NCI-H526 treated with DMSO at 0.1 percent for 48 hours (cell line): ENCODE measurements around the gene FOXO3.

ENCODE experiments used
- DNase-seq: peaks from one replicate; lab custom pipeline; 2025; lab: John Stamatoyannopoulos, UW

The FOXO3 gene

DNA sequence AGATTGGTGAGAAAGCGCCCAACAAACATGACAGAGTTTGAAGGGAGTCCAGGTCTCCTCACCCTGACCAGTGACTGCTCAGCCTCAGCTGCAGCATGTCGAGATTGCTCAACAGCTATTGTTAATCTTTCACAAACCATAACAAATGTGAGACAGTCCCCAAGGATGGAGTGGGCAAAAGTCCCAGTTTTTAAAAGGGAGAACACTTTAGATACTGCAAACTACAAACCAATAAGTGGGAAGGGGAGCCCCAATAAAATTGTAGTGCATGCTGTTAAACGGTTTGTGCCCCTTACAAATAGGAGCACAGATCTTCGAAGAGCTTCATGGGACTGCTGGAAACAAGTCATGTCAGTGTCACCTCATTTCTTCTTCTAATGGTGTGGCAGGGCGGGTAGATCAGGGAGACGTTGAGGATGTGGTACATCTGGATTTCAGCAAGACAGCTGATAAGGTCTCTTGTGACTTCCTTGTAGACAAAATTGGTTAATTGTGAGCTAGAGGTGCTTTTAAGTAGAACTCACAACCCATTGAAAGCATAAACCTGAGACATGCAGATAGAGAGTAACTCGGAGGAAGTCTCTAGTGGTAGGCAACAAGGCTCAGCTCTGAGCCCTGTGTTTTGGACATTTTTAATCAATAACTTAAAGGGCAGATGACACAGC is 153.5 kb downstream of the FOXO3 start:
- no peak for DNase-seq

DNA sequence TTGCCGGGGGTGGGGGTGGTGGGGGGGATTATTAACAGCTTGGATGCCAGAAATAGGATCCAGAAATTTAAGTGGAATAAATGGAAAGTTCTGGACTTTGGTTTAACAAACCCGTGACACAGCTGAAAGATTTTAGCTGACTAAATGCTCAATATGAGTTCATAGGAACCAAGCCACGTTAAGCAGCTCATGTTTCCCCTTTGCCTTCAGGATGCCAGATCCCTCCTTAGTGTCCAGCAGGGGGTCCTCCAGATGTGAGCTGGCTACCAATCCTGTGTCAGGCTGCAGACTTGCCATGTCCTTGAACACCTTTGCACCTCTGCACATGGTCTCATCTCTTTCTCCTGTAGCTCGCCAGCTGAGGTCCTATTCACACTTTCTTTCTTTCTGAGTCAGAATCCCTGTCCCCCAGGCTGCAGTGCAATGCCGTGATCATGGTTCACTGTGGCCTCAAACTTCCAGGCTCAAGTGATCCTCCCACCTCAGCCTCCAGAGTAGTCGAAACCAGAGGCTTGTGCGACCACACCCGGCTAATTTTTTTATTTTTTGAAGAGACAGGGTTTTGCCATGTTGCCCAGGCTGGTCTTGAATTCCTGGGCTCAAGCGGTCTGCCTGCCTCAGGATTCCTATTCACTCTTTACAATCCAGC is 154.2 kb downstream of the FOXO3 start:
- DNase-seq, result no peak

DNA sequence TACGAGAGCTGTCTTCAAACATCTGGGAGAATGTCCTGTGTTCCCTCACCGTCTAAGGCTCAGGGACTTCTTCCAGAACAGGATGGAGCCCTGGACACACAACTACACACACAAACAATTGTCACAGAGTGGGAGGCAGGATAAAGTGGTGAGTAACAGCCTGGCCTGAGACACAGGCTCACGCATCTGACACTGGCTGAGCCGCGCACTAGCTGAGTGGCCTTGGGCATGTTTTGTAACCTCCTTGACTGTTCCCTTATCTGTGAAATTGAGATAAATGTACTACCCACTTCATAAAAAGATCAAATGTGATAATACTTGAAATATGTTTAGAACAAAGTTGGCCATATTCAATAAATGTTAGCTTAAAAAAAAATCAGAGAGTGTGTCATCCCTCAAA is 155.1 kb downstream of the FOXO3 start:
- no peak for DNase-seq

DNA sequence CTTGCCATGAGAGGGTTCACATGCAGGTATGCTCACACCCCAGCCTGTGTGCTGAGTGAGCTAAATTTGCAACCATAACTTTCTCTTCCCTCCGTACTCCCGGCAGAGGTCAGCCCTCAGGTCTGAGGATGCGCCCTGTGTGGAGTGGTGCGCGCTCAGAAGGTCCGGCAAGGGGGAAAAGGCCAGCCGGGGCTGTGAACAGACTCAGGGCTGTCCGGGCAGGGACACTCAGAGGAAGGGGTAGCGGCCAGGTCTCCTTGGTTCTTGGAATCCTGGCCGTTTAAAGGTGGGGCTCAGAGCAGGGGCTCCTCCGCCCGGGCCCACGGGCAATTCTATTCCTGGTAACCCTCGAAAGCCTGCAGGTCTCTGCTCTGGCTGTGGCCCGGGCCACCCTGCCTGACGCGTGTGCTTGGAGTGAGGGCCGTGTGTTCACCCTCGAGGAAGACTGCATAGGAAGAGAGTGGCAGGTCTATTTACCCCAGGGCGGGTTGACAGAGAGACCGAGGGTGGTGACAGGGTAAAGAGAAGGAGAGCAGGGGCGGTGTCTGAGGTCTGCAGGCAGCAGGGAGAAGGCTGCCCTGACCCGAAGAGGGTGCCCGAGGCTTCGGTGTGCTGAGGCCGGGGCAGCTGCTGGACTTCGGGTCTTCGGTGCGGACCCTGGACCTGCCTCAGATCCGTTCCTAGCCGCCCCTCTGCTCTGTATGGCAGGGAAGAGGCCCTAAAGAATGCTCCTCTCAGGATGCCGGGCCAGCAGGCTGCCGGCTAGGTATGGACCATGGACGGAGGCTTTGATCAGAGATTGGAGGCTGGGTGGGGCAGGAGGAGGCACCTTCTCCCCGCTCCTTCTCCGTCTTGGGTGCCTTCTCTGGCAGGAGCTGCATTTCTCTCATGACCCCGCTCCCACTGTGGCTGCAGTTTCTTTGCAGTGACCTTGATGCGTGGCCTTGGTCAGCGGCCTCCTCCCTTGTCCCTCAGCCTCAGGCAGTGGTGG is 156.4 kb downstream of the FOXO3 start:
- DNase-seq, result no peak

DNA sequence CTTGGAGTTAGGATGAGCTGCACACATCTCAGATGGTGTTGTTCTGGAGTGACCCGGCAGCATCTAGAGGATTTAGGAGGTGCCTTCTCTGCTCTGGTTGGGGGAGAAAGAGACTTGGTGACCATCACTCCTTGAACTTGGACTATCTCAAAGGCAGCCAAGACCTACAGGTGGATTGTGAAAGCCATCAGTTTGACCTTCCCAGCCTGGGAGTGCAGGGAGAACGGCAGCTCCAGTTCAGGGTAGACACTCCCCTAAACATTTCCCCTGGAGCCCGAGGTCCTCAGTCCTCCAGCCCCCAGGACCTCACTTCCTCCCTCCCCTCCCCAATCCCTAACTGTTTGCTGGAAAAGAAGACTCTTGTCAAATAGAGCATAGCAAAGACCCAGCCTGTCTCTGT is 158.8 kb downstream of the FOXO3 start:
- DNase-seq, result no peak

DNA sequence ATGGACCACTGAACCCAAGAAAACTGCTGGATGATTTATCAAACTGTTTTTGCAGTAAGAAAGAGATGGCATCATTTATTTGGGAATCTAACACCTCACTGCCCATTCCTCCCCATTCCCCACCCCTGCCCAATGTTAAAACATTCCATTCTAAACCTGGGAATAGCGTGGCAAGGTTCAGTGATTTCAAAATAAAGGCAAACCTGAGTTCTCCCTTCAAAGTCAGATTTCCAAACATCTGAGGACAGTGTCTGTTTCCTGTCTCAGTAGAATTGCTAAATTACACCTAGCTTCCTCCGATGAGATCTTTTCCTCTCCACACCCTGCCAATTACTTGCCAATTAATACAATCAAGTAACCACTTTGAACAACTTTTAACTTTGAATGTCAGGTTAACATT is 160.1 kb downstream of the FOXO3 start:
- DNase-seq, result no peak

DNA sequence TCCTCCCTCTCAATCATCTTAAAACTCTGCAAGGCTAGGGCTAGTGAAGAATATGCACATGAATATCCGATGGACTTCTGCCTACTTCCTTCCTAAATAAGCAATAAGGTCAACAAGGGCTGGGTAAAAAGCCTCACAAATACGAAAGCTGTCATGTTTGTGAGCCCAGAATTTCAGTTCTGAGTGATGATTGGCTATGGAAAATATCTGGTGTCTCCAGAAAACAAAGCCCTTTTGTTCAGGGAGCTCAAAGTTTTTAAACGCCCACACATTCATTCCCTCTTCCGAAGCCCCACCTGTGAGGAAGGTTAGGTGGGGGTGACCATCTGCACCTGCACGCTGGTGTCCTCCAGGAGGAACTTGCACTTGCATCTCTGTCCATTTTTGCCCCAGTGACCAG is 160.6 kb downstream of the FOXO3 start:
- DNase-seq, result no peak

DNA sequence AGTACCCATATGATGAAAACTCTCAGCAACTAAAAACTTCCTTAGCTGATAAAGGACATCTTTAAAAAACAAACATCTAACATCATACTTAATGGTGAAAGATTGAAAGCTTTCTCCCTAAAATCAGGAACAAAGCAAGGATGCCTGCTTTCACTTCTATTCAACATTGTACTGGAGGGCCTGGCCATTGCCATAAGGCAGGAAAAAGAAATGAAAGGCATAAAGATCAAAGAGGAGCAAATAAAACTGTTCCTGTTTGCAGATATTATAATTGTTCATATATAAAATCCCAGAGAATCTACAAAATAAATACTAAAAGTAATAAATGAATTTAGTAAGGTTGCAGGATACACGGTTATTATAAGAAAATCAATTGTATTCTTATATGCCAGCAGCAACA is 162.9 kb downstream of the FOXO3 start:
- no peak for DNase-seq

DNA sequence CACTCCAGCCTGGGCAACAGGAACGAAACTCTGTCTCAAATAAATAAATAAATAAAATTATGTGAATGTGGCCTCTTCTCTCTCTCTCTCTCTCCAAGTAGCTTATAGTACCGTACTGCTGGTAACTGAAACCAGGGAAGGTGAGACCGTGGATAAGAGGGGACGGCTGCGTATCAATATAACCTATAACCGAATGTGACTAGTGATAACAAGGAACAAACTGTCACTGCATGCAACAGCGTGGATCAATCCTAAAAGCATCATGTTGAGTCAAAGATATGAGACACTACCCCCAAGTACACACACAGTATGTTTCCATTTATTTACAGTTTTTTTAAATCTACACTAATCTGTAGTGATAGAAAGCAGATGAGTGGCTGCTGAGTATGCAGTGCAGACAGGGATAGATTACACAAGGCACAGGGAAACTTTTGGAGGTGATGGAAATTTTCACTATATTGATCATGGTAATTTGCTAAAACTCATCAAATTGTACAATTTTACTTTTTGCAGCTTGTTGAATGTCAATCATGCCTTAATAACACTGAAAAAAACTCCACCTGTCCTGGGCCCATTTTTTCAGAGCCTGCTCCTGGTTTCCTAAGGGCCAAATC is 166.1 kb downstream of the FOXO3 start:
- DNase-seq, result no peak

DNA sequence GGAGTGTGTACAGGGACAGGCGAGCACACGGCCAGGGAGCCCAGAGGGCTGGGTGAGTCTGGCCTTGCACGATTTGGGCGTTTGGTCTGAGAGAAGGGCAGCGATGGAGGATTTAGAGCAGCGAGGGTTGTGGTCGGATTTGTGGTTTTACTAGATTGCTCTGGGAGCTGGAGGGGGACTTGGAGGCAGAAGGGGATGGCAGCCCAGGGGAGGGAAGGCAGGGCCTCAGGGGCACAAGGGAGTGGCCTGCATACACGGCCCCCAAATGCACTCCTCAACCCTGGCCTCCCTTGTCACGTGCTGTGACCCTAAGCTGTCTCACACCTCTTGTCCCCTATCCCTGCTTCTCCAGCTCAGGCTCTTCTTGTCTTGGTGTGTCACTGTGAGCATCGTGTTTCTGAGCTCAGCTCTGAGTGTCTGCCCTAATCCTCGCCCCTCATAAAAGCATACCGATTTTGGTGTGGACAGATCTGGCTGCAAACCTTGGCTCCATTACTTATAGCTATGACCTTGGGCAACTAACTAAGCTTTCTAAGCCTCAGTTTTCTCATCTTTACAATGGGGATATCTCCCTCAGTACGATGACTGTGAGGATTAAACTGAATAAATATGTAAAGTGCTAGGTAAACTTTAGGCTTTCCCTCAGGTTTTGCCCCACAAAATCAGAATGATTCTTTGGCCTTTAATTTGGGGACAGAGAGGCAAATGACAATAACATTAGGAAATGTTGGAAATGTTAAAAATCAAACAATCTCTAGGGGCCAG is 167.4 kb downstream of the FOXO3 start:
- no peak for DNase-seq

DNA sequence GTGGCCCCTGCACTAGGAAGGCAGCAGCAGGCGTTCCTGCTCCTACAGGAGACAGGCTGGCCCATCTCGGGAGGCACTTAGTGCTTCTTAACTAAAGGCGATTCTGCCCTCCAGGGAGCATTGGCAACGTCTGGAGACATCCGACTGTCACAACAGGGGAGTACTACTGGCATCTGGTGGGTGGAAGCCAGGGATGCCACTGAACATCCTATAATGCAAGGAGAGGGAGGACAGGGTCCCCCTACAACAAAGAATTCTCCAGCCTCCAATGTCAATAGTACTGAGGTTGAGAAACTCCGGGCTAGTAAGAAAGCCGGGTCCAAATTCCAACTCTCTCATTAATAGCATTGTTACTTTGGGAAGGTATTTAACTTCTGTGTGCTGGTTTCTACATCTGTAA is 168.1 kb downstream of the FOXO3 start:
- no peak for DNase-seq

DNA sequence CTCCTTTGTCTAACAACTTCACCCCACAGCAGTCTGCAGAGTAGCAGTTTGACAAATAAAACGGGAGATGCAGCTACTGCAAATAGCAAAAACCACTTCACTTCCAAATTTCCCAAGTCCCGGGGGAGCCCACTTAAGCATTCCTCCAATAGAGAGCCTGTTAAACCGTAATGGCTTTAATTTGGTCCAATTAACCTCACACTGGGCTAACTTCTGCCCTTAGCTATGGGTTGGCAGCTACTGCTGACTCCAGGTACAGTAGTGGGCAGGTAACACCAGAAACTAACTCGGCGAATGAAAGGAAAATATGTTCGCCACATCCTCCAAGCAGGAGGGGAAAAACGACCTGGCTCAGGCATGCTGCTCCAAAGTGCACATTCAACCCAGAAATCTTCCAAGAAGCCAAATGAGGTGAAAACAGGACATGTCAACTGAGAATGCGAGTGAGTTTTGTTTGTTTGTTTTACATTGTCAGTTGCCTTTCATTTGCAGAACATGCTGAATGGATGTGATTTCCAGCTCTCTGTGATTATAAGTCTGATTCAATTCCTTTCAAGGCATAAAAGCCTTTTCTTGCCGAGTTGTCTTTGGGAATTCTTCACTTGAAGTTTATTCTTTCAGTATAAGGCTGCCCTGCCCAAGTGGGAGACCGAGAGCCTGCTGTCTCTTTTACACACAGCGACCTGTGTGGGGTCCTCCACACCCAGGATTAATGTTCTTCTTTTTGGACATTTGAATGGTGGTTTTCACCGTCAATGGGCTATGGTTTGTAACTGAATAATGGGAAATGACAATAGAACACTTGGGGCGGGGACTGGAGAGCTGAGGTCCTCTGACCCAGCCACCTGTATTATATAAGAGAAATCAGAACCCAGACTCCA is 170.2 kb downstream of the FOXO3 start:
- DNase-seq, result no peak

DNA sequence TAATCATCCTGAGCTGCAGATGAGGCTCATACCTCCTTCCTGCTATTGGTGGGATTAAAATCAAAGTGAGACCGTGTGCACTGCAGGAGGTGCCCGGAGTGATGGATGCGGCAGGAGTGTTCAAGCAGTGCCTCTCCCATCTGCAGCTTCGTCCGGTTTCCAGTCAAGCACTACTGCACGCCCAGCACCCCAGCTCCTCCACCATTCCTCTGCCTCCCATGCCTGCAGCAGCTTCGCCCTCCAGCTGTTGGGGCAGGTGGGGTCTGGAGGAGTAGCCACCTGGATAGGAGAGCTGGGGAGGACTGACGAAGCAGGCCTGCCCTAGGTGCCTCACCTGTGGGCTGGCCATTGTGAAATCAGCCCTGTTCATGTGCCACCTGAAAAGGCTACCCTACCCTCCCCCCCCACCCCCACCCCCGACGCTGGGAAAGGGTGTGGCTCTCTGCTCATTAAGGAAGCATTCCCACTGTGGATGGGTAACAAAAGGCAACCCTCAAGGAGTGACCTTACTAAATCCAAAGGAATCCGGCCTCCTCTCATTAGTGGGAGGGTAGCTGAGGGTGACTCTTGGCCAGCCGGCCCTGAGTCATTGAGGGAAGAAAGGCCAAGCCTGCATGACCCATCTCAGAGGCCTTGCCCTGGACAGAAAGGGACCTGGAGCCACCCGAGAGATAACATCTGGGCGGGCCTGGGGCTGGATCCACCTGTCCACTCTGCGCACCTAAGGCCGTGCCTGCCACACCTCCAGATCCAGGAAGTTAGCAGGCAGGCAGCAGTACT is 171.6 kb downstream of the FOXO3 start:
- DNase-seq, result no peak

DNA sequence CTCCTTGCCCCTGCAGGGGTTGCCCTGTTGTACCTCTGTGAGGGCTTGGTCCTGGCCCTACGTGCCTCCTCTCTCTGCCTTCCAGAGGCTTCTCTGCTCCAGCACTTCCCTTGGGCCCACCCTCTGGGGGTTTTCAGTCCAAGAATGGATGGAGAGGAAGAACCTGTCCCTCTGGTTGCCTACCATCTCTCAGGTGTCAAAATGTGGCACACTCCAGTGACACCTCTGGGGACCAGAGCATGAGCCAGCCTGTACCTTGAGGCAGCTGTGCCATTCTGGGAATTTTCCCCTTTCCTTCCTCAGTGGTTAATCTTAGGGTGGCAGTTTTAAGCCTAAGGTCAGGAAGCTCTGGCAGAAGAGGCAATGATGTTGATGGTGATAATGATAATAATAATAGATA is 172.3 kb downstream of the FOXO3 start:
- DNase-seq, result no peak

DNA sequence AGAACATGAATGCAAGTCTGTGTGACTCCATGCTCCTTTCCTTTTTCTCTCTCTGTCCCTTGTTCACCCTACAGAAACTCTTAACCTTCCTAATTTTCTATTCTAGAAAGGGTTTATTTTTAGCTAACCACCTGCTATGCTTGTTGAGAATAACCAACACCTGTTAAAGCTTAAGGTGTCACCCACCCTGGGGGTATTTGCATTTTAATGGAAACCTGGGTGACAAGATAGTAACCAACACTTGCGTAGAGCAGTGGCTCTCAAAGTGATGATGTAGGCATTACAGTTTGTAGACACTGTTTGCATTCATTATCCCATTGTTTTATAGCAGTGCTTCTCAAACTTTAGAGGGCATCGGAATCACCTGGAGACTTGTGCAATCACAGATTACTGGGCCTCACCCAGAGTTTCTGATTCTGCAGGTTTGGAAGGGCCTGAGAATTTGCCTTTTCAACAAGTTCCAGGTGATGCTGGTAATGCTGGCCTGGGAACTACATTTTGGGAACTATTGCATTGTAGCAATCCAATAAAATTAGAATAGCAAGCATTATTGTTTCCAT is 173.1 kb downstream of the FOXO3 start:
- no peak for DNase-seq
